WTC11 (cell line): ENCODE measurements around the gene CMKLR1. TPM values are rescaled to one million over a fixed set of nuclear protein-coding genes. Genes with fewer than 3 reads are reported as not detected.

Experiments used
- ATAC-seq: fragments of 200-7000 bp; cut with Tn5 transposase; 2 replicates; pipeline ENCODE4 v1.10.0; 2021; ENCODE audit warnings: mild to moderate bottlenecking, moderate library complexity
- CTCF ChIA-PET: fragments of 300-600 bp; sonication (Branson Sonifier 250); formaldehyde crosslinking; loops from one replicate; lab custom pipeline; 2021; ENCODE audit warnings: antibody characterized with exemption; lab: Charles Lee
- POLR2A ChIA-PET: fragments of 350-600 bp; sonication (Branson Sonifier 250); formaldehyde crosslinking; loops from one replicate; lab custom pipeline; 2021; ENCODE audit warnings: antibody characterized with exemption; lab: Charles Lee
- DNase-seq: peaks from one replicate; pipeline ENCODE4 v3.0.0; 2021; ENCODE audit warnings: low spot score
- H3K27ac Mint-ChIP-seq: 2 replicates; pipeline ENCODE4 v1.8.0; 2021; ENCODE audit warnings: mixed read lengths
- H3K27me3 Mint-ChIP-seq: 2 replicates; pipeline ENCODE4 v1.8.0; 2021; ENCODE audit warnings: low read depth, mild to moderate bottlenecking, moderate library complexity, mixed read lengths
- H3K36me3 Mint-ChIP-seq: 2 replicates; pipeline ENCODE4 v1.8.0; 2021; ENCODE audit warnings: mixed read lengths
- H3K4me1 Mint-ChIP-seq: 2 replicates; pipeline ENCODE4 v1.8.0; 2022; ENCODE audit warnings: mixed read lengths
- H3K4me3 Mint-ChIP-seq: 2 replicates; pipeline ENCODE4 v1.8.0; 2021; ENCODE audit warnings: mild to moderate bottlenecking, moderate library complexity, mixed read lengths
- H3K9me3 Mint-ChIP-seq: 2 replicates; pipeline ENCODE4 v1.8.0; 2021; ENCODE audit warnings: mixed read lengths
- ATF1 ChIP-seq: sonication (generic); formaldehyde crosslinking; IDR thresholded peaks from 2 replicates; pipeline ENCODE4 v1.8.1; 2023; ENCODE audit warnings: mild to moderate bottlenecking, moderate library complexity, missing genetic modification reagents
- ATF2 ChIP-seq: sonication (generic); formaldehyde crosslinking; IDR thresholded peaks from 2 replicates; pipeline ENCODE4 v1.8.1; 2022; ENCODE audit warnings: low read depth, missing genetic modification reagents, borderline replicate concordance
- ATF6 ChIP-seq: sonication (generic); formaldehyde crosslinking; IDR thresholded peaks from 2 replicates; pipeline ENCODE4 v1.8.1; 2023; ENCODE audit warnings: mild to moderate bottlenecking, missing genetic modification reagents
- CREM ChIP-seq: sonication (generic); formaldehyde crosslinking; IDR thresholded peaks from 2 replicates; pipeline ENCODE4 v1.8.1; 2022; ENCODE audit warnings: mild to moderate bottlenecking, missing genetic modification reagents, moderate library complexity
- EMX1 ChIP-seq: fragments of 250-450 bp; sonication (Bioruptor Pico); IDR thresholded peaks from 2 replicates; pipeline ENCODE4 v1.8.0; 2021; ENCODE audit warnings: mild to moderate bottlenecking
- ESRRA ChIP-seq: sonication (generic); formaldehyde crosslinking; IDR thresholded peaks from 2 replicates; pipeline ENCODE4 v1.8.1; 2022; ENCODE audit warnings: mild to moderate bottlenecking, missing genetic modification reagents, borderline replicate concordance
- ETV6 ChIP-seq: sonication (generic); formaldehyde crosslinking; IDR thresholded peaks from 2 replicates; pipeline ENCODE4 v1.8.1; 2022; ENCODE audit warnings: mild to moderate bottlenecking, missing genetic modification reagents
- HMGA2 ChIP-seq: fragments of 250-450 bp; sonication (Bioruptor Pico); IDR thresholded peaks from 2 replicates; pipeline ENCODE4 v1.4.0; 2021; ENCODE audit warnings: mild to moderate bottlenecking, moderate library complexity
- HMGXB4 ChIP-seq: sonication (generic); formaldehyde crosslinking; IDR thresholded peaks from 2 replicates; pipeline ENCODE4 v1.8.1; 2023; ENCODE audit warnings: mild to moderate bottlenecking, moderate library complexity, missing genetic modification reagents
- IRF2 ChIP-seq: sonication (generic); formaldehyde crosslinking; IDR thresholded peaks from 2 replicates; pipeline ENCODE4 v1.8.0; 2022; ENCODE audit warnings: low read depth, missing genetic modification reagents, borderline replicate concordance
- JAZF1 ChIP-seq: fragments of 250-450 bp; sonication (Bioruptor Pico); IDR thresholded peaks from 2 replicates; pipeline ENCODE4 v1.9.0; 2021; ENCODE audit warnings: moderate library complexity, mild to moderate bottlenecking, inconsistent platforms
- JUN ChIP-seq: sonication (generic); formaldehyde crosslinking; IDR thresholded peaks from 2 replicates; pipeline ENCODE4 v1.8.0; 2023; ENCODE audit warnings: mild to moderate bottlenecking, missing genetic modification reagents
- NR1H2 ChIP-seq: sonication (generic); formaldehyde crosslinking; IDR thresholded peaks from 2 replicates; pipeline ENCODE4 v1.9.0; 2021; ENCODE audit warnings: mild to moderate bottlenecking, moderate library complexity, missing genetic modification reagents
- PRDM15 ChIP-seq: sonication (generic); formaldehyde crosslinking; IDR thresholded peaks from 2 replicates; pipeline ENCODE4 v1.8.0; 2022; ENCODE audit warnings: missing genetic modification reagents
- RORB ChIP-seq: fragments of 250-450 bp; sonication (Bioruptor Pico); IDR thresholded peaks from 2 replicates; pipeline ENCODE4 v1.9.0; 2021; ENCODE audit warnings: mild to moderate bottlenecking
- SMAD3 ChIP-seq: sonication (generic); formaldehyde crosslinking; IDR thresholded peaks from 2 replicates; pipeline ENCODE4 v1.8.0; 2022; ENCODE audit warnings: missing genetic modification reagents, mild to moderate bottlenecking, borderline replicate concordance
- TP53 ChIP-seq: sonication (generic); formaldehyde crosslinking; IDR thresholded peaks from 2 replicates; pipeline ENCODE4 v1.8.1; 2023; ENCODE audit warnings: mild to moderate bottlenecking, missing genetic modification reagents
- ZBTB43 ChIP-seq: sonication (generic); formaldehyde crosslinking; IDR thresholded peaks from 2 replicates; pipeline ENCODE4 v1.8.1; 2023; ENCODE audit warnings: mild to moderate bottlenecking, missing genetic modification reagents
- ZMAT4 ChIP-seq: fragments of 250-450 bp; sonication (Bioruptor Pico); IDR thresholded peaks from 2 replicates; pipeline ENCODE4 v1.9.0; 2021; ENCODE audit warnings: mild to moderate bottlenecking
- ZNF232 ChIP-seq: sonication (generic); formaldehyde crosslinking; IDR thresholded peaks from 2 replicates; pipeline ENCODE4 v1.8.0; 2022; ENCODE audit warnings: mild to moderate bottlenecking, missing genetic modification reagents
- ZNF317 ChIP-seq: sonication (generic); formaldehyde crosslinking; IDR thresholded peaks from 2 replicates; pipeline ENCODE4 v1.8.1; 2023; ENCODE audit warnings: low read depth, mild to moderate bottlenecking, moderate library complexity, missing genetic modification reagents, borderline replicate concordance
- total RNA-seq: library from RNA; stranded (reverse); gene quantifications from 3 replicates; pipeline ENCODE4 v1.2.3, GENCODE V29; 2021

Gene CMKLR1
- total RNA-seq, 1 experiment from 2014 or later: 1.6 TPM

- no peak for ATAC-seq
- DNase-seq: no peak
- H3K27ac Mint-ChIP-seq: no peak overlapping the region
- H3K9me3 Mint-ChIP-seq: 0 out of 2 replicates have a peak, but pooled peaks cover 3% of the 10 kb centered on the region
- H3K4me1 Mint-ChIP-seq: peaks cover 65% of the 10 kb centered on the region
- no peaks in the 10 kb centered on the region for H3K27me3 Mint-ChIP-seq
- H3K4me3 Mint-ChIP-seq: no peak overlapping the region
- ChIA-PET POLR2A (no interaction called here), CTCF (no interaction called here)
- TF ChIP-seq ZMAT4 (CRISPR knock-in tag) (no peak), ZNF317 (no peak), JAZF1 (no peak), TP53 (no peak), HMGA2 (CRISPR knock-in tag) (no peak), CREM (CRISPR knock-in tag) (no peak), SMAD3 (CRISPR knock-in tag) (no peak), ATF1 (no peak), ZBTB43 (CRISPR knock-in tag) (no peak), ESRRA (CRISPR knock-in tag) (no peak), IRF2 (no peak), NR1H2 (CRISPR knock-in tag) (no peak), ETV6 (CRISPR knock-in tag) (no peak)
- H3K36me3 Mint-ChIP-seq: no peaks in the 10 kb centered on the region
These were observed 32.6 kb downstream of the CMKLR1 start for GRCh38 chr12:108306506-108306905.

- TF ChIP-seq CREM (CRISPR knock-in tag): no peak
- TF ChIP-seq TP53: no peak
- TF ChIP-seq RORB (CRISPR knock-in tag): no peak
- TF ChIP-seq PRDM15 (CRISPR knock-in tag): no peak
- no peak for TF ChIP-seq EMX1
- no peak for TF ChIP-seq IRF2
- no peak for TF ChIP-seq ATF6 (CRISPR knock-in tag)
- no peak for TF ChIP-seq ZBTB43 (CRISPR knock-in tag)
- no peak for TF ChIP-seq ATF2 (CRISPR knock-in tag)
- TF ChIP-seq HMGXB4: no peak
- no peak for TF ChIP-seq ZNF232 (CRISPR knock-in tag)
- no peak for TF ChIP-seq JUN (CRISPR knock-in tag)
- TF ChIP-seq NR1H2 (CRISPR knock-in tag): no peak
- no peak for TF ChIP-seq ATF1
- Mint-ChIP-seq H3K27ac (no peak overlapping the region), H3K9me3 (0 out of 2 replicates have a peak, but pooled peaks cover 3% of the 10 kb centered on the region), H3K4me1 (peaks cover 65% of the 10 kb centered on the region), H3K36me3 (no peaks in the 10 kb centered on the region), H3K4me3 (no peak overlapping the region), H3K27me3 (no peaks in the 10 kb centered on the region)
- ATAC-seq (no peak), DNase-seq (no peak)
- ChIA-PET CTCF (interaction anchor here (1.5 kb wide), 1 partner anchor 69 kb away, joined by 4 read pairs; no protein-coding TSS in a partner anchor), POLR2A (no interaction called here)
These were observed 33.1 kb downstream of the CMKLR1 start for GRCh38 chr12:108305991-108306501.
